ENCODE measurements around the gene MAPKAP1.

DNA sequence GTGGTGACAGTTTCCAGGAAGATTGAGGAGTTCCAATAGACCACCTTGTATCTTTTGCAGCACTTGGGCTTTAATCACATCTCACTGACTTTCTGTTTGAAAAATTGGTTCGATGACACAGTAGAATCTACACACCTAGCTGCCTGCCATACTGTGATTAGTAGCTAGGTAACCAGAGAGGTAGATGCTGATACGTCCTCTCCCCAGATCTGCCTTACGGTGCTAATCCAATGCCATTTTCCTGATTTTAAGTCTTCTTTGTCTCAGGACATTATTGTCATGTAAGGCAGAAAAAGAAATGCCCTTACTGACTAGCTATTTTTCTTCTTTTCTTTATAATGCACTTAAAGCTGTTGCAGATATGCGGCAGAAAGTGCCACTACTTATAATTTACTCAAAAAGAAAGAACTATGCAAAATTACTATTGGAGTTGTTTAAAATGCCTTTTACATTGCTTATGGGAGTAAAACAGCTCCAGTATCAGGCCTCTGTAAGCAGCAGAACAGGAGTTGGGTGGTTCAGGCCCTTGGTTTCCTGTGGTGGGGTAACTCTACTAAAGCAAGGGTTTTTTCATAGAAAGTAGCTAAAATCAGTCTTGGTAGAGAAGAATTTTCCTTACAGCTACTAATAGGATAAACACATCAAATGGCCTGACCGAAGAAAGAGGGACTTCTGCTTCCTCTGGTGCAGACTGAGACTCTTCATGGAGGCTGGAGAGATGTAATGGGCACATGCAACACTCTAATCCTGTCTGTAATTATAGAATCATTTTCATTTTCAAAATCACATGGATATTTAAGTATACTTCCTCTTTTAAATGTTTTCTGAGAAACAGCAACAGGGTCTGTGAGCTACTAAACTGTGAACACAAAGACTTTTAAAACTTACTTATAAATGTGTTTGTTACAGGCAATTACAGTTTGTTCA lies 177.2 kb downstream of the MAPKAP1 start:
- TF ChIP-seq, protein P1, sequence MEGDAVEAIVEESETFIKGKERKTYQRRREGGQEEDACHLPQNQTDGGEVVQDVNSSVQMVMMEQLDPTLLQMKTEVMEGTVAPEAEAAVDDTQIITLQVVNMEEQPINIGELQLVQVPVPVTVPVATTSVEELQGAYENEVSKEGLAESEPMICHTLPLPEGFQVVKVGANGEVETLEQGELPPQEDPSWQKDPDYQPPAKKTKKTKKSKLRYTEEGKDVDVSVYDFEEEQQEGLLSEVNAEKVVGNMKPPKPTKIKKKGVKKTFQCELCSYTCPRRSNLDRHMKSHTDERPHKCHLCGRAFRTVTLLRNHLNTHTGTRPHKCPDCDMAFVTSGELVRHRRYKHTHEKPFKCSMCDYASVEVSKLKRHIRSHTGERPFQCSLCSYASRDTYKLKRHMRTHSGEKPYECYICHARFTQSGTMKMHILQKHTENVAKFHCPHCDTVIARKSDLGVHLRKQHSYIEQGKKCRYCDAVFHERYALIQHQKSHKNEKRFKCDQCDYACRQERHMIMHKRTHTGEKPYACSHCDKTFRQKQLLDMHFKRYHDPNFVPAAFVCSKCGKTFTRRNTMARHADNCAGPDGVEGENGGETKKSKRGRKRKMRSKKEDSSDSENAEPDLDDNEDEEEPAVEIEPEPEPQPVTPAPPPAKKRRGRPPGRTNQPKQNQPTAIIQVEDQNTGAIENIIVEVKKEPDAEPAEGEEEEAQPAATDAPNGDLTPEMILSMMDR (IDR thresholded peaks at IDR 0.05): no peak
- no peak for TF ChIP-seq POLR2AphosphoS5 (IDR thresholded peaks at IDR 0.05; ENCODE audit: insufficient read depth in 1 of 2, low read depth in 1 of 2)
- no peak for TF ChIP-seq POLR2A (IDR thresholded peaks at IDR 0.05)

All from vagina (tissue), 2 donors.